AG04449 (cell line): ENCODE measurements around the gene MPND.
A peak's percentile ranks its signal among the peaks of the same experiment; 100 is the strongest.

ENCODE experiments used
- CTCF ChIA-PET: fragments of 350-600 bp; formaldehyde crosslinking; extraction: SDS; loops from one replicate; lab custom pipeline; 2021; ENCODE audit warnings: antibody characterized with exemption; lab: Yijun Ruan, JAX
- POLR2A ChIA-PET: fragments of 400-600, 350-600 bp; formaldehyde crosslinking; extraction: SDS; loops from one replicate; lab custom pipeline; 2020; ENCODE audit warnings: antibody characterized with exemption, inconsistent platforms; lab: Yijun Ruan, JAX
- DNase-seq: peaks from one replicate; pipeline ENCODE4 v3.0.0-alpha.2; 2010; ENCODE audit warnings: low read depth, low spot score
- H3K4me3 ChIP-seq: 2 replicates; pipeline ENCODE4 v1.5.1; 2011; ENCODE audit warnings: low read depth, mild to moderate bottlenecking, control low read depth, low read length
- TF ChIP-seq, protein P1 (sequence below): IDR thresholded peaks from one replicate; pipeline ENCODE4 v1.5.1; 2011; ENCODE audit warnings: mild to moderate bottlenecking, moderate library complexity, low read length, control low read depth, inconsistent platforms; ENCODE audit not compliant: insufficient read depth; ENCODE audit errors: missing control alignments

MPND gene

DNA sequence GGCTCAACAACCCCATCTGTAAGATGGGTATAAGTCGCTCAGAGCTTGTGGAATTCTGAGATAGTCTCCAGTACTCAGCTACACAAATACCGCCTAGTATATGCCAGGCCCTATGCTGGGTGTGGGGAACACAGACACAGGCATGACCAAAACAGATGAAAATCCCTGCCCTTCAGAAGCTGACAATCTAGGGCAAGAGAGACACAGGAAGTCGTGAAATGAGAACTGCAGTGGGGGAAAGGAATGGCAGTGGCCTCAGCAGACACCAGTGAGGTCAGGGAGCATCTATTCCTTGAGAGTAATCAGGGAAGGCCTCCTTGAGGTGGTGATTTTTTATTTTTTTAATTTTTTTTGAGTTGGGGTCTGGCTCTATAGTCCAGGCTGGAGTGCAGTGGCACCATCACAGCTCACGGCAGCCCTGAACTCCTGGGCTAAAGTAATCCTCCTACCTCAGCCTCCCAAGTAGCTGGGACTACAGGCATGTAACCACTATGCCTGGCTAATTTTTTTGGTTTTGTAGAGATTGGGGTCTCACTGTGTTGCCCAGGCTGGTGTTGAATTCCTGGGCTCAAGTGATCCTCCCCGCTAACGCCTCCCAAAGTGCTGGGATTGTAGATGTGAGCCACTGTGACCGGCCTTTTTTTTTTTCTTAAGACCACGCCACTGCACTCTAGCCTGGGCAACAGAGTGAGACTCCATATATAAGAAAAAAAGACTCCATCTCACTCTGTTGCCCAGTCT is 44.4 kb upstream of the MPND start:
- TF ChIP-seq, protein P1, sequence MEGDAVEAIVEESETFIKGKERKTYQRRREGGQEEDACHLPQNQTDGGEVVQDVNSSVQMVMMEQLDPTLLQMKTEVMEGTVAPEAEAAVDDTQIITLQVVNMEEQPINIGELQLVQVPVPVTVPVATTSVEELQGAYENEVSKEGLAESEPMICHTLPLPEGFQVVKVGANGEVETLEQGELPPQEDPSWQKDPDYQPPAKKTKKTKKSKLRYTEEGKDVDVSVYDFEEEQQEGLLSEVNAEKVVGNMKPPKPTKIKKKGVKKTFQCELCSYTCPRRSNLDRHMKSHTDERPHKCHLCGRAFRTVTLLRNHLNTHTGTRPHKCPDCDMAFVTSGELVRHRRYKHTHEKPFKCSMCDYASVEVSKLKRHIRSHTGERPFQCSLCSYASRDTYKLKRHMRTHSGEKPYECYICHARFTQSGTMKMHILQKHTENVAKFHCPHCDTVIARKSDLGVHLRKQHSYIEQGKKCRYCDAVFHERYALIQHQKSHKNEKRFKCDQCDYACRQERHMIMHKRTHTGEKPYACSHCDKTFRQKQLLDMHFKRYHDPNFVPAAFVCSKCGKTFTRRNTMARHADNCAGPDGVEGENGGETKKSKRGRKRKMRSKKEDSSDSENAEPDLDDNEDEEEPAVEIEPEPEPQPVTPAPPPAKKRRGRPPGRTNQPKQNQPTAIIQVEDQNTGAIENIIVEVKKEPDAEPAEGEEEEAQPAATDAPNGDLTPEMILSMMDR = no peak
- POLR2A ChIA-PET = no interaction called here
- CTCF ChIA-PET = interaction anchor here (0.9 to 1.1 kb wide), 2 partner anchors 14 to 54 kb away, joined by 3 to 4 read pairs; no protein-coding TSS in a partner anchor

DNA sequence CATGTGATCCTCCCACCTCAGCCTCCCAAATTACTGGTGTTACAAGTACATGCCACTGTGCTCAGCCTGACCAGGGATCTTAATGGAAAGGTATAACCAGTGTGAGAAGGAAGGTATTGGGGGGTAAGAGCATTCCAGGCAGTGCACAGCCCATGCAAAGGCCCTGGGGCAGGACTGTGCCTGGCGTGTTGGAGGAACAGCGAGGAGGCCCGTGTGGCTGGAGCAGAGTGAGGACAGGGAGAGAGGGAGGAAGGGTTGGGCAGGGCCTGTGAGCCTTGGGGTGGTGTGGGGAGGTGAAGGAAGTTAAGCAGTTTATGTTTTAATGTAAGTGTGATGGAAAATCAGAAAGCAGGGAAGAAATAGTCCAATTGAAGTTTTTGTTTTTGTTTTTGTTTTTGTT is 42.8 kb upstream of the MPND start:
- TF ChIP-seq, protein P1 = no peak
- no peak for DNase-seq
- H3K4me3 ChIP-seq = no peak overlapping the region
- CTCF ChIA-PET = no interaction called here
- POLR2A ChIA-PET = no interaction called here

More for the DNA sequence above, 44.4 kb upstream of the MPND start:
- DNase-seq = no peak
- H3K4me3 ChIP-seq = no peak overlapping the region

DNA sequence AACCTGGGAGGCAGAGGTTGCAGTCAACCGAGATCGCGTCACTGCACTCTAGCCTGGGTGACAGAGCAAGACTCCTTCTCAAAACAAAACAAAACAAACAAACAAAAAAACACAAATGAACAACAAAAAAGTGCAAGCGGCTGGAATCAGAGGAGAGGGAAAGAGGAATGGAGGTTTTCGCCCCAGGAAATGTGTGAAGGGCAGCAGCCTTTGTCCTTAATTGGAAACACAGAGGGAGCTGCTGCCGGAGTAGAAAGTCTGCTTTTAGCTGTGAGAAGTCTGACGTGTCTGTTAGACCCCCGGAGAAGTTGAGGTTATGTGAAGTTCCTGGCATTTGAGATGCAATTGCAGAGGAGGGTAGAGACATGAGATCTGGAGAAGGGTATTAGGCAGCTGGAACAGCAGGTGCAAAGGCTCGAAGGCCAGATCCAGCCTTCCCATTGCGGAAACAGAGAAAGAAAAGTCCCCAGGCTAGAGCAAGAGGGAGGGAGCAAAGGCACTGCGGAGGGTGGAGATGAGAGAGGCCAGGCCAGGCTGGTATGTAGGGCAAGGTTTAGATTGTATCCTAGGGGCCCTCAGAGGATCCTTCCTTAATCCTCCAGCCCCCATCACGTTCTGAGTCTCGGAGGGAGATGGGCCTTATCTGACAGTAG is 41.6 kb upstream of the MPND start:
- TF ChIP-seq, protein P1 = no peak
- H3K4me3 ChIP-seq = no peak overlapping the region
- no peak for DNase-seq
- CTCF ChIA-PET = interaction anchor here (1.2 kb wide), 1 partner anchor 35 kb away, joined by 4 read pairs; no protein-coding TSS in a partner anchor
- POLR2A ChIA-PET = no interaction called here

DNA sequence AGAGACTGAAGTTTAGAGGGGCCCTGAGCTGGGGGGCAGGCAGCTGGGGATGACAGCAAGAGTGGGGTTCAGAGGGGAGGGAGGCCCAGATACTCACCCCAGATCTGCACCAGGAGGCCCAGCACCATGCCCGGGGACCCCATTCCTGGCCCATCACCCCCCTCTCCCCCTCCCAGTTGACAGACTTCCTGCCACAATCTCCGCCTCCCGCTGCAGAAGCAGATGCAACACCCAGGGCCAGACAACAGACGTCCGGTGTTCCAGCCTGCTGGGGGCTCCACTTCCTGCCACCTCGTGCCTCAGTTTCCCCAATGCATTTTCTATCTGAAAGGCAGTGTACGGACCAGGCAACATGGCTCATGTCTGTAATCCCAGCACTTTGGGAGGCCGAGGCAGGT is 41.1 kb upstream of the MPND start, which contains the start of gene TMIGD2:
TMIGD2 (minus strand) TSS at position 147 of the 398 bp plus-strand sequence; CDS start at position 143, 4 bp downstream.
- TF ChIP-seq, protein P1 = no peak
- no peak within 1 kb of the TSS for H3K4me3 ChIP-seq
- CTCF ChIA-PET = interaction anchor here (1.2 kb wide), 1 partner anchor 35 kb away, joined by 4 read pairs; no protein-coding TSS in a partner anchor
- no peak for DNase-seq
- POLR2A ChIA-PET = no interaction called here

DNA sequence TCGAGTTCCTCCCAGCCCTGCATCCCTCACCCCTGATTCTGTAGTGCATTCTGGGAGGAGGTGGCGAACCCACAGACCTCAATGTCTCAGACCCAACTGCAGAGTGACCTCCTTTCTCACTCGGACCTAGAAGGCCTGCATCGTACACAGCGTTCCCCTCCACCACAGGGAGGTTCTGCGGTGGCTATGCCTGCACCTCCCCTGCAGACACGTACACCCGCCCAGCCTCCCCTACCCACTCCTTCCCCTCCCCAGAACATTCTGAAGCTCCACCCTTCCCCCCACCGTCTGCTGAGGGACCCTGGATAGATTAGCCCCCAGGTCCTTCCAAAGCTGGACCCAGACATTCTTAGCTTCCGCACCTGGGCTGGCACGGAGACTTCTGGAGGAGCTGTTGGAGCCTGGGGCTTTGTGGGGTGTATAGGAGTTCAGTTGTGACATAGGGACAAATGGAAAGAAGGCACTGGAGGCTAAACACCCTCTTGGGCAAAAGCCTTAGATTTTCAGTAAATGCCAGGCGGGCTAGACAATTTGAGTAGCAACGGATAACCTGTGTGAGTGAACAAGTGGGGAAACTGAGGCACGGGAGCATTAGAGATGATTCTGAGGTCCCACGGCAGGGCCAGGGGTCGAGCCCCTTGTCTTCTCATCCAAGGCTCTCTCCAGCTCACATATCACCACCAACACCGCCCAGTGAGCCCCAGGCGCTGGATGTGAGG is 39.4 kb upstream of the MPND start:
- TF ChIP-seq, protein P1 = no peak
- POLR2A ChIA-PET = no interaction called here
- CTCF ChIA-PET = interaction anchor here (0.6 to 1.2 kb wide), 2 partner anchors 33 to 49 kb away, joined by 3 read pairs; no protein-coding TSS in a partner anchor
- peak overlapping the region; percentile 33 for H3K4me3 ChIP-seq
- DNase-seq = no peak
